ENCODE results near the gene ALDH1A2.

Gene ALDH1A2

DNA sequence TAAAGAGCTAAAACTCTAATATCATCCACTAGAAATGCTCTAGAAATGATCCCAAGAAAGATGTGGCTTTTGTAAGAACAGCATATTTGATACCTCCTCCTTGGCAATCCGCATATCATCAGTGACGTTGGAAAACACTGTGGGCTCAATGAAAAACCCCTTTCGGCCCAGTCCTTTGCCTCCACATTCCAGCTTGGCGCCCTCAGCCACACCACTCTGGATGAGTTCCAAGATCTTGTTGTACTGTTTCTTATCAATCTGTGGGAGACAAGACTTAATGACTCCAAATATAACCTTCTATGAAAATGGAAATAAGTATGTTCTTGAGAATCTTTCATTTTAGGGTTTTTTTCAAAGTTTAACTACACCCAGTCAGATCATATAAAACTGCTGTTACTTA is 103.6 kb downstream of the ALDH1A2 start:
- no peak overlapping the region for H3K27ac ChIP-seq (ENCODE audit: low read depth, low read length)
- H3K9me3 ChIP-seq (ENCODE audit: insufficient read depth, low read length): no peaks in the 10 kb centered on the region
- no peak overlapping the region for H3K4me3 ChIP-seq (ENCODE audit: insufficient read depth, low read length, poor library complexity, severe bottlenecking)
- no peak overlapping the region for H3K9ac ChIP-seq (ENCODE audit: low read length)
- no peaks in the 10 kb centered on the region for H3K36me3 ChIP-seq (ENCODE audit: low read length)
- no peaks in the 10 kb centered on the region for H3K79me2 ChIP-seq (ENCODE audit: insufficient read depth, low read length)
- no peak overlapping the region for H2AFZ ChIP-seq (ENCODE audit: low read depth, low read length, severe bottlenecking)
- no peaks in the 10 kb centered on the region for H3F3A ChIP-seq (ENCODE audit: insufficient read depth)
- TF ChIP-seq, protein P1, sequence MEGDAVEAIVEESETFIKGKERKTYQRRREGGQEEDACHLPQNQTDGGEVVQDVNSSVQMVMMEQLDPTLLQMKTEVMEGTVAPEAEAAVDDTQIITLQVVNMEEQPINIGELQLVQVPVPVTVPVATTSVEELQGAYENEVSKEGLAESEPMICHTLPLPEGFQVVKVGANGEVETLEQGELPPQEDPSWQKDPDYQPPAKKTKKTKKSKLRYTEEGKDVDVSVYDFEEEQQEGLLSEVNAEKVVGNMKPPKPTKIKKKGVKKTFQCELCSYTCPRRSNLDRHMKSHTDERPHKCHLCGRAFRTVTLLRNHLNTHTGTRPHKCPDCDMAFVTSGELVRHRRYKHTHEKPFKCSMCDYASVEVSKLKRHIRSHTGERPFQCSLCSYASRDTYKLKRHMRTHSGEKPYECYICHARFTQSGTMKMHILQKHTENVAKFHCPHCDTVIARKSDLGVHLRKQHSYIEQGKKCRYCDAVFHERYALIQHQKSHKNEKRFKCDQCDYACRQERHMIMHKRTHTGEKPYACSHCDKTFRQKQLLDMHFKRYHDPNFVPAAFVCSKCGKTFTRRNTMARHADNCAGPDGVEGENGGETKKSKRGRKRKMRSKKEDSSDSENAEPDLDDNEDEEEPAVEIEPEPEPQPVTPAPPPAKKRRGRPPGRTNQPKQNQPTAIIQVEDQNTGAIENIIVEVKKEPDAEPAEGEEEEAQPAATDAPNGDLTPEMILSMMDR (IDR thresholded peaks at IDR 0.05; ENCODE audit: insufficient read depth, low read length, poor library complexity, severe bottlenecking): no peak
- TF ChIP-seq EZH2phosphoT487 (conservative IDR thresholded peaks at IDR 0.05; ENCODE audit: low read length): no peak
- no peak overlapping the region for H3K4me2 ChIP-seq (ENCODE audit: low read depth, low read length, poor library complexity, severe bottlenecking)
- H4K20me1 ChIP-seq (ENCODE audit: low read depth, low read length): no peaks in the 10 kb centered on the region
- H3K9me2 ChIP-seq (replicated peaks; ENCODE audit: insufficient read depth, low read length): no peaks in the 10 kb centered on the region
- no peaks in the 10 kb centered on the region for H3K27me3 ChIP-seq (ENCODE audit: low read length)

DNA sequence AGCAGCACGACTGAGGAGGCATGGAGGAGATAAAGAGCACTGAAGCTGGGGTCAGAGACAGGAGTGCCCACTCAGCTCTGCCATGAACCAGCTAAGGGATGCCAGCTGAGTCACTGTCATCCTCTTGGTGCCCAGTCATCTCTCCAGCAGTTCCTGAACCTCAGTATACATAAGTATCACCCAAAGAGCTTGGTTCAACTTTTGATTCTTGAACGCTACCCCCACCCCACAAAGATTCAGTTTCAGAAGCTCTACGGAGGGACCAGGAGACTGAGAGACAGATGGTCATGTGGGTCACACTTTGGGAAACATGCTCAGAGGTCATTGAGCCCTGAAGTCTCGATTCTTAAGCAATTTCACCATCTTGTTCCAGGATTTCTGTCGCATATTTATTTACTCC is 108.4 kb downstream of the ALDH1A2 start:
- no peak overlapping the region for H3K4me3 ChIP-seq (ENCODE audit: insufficient read depth, low read length, poor library complexity, severe bottlenecking)
- no peak overlapping the region for H3K27ac ChIP-seq (ENCODE audit: low read depth, low read length)
- no peaks in the 10 kb centered on the region for H3K36me3 ChIP-seq (ENCODE audit: low read length)
- H2AFZ ChIP-seq (ENCODE audit: low read depth, low read length, severe bottlenecking): no peak overlapping the region
- H3F3A ChIP-seq (ENCODE audit: insufficient read depth): no peaks in the 10 kb centered on the region
- no peak overlapping the region for H3K9ac ChIP-seq (ENCODE audit: low read length)
- H3K79me2 ChIP-seq (ENCODE audit: insufficient read depth, low read length): no peaks in the 10 kb centered on the region
- H3K27me3 ChIP-seq (ENCODE audit: low read length): no peaks in the 10 kb centered on the region
- H4K20me1 ChIP-seq (ENCODE audit: low read depth, low read length): no peaks in the 10 kb centered on the region
- no peaks in the 10 kb centered on the region for H3K9me2 ChIP-seq (replicated peaks; ENCODE audit: insufficient read depth, low read length)
- TF ChIP-seq EZH2phosphoT487 (conservative IDR thresholded peaks at IDR 0.05; ENCODE audit: low read length): no peak
- TF ChIP-seq, protein P1 (IDR thresholded peaks at IDR 0.05; ENCODE audit: insufficient read depth, low read length, poor library complexity, severe bottlenecking): no peak
- H3K9me3 ChIP-seq (ENCODE audit: insufficient read depth, low read length): no peaks in the 10 kb centered on the region
- H3K4me2 ChIP-seq (ENCODE audit: low read depth, low read length, poor library complexity, severe bottlenecking): no peak overlapping the region

DNA sequence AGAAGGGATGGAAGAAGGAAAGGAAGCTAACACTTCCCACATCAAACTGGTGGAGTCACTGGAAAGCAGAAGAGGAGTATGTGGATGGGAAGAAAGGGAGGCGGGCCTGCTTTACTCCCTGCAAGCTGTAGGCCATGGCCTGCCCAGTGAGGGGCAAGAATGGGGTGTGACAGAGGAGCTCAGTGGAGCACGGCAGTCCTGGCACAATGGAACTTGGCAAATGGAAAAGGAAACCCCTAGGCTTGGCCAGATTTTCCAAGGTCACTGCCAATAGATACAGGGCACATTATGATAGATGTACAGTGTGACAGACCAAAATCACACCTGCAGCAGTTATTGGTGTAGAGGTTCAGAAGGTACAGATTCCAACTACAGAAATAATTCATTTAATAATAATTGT is 111.6 kb downstream of the ALDH1A2 start:
- Histone ChIP-seq H3K36me3 (ENCODE audit: low read length) (no peaks in the 10 kb centered on the region), H3K4me3 (ENCODE audit: insufficient read depth, low read length, poor library complexity, severe bottlenecking) (no peak overlapping the region), H3K27me3 (ENCODE audit: low read length) (no peaks in the 10 kb centered on the region), H3F3A (ENCODE audit: insufficient read depth) (no peaks in the 10 kb centered on the region), H3K4me2 (ENCODE audit: low read depth, low read length, poor library complexity, severe bottlenecking) (no peak overlapping the region), H3K9ac (ENCODE audit: low read length) (no peak overlapping the region), H3K79me2 (ENCODE audit: insufficient read depth, low read length) (no peaks in the 10 kb centered on the region), H3K27ac (ENCODE audit: low read depth, low read length) (no peak overlapping the region), H3K9me2 (replicated peaks; ENCODE audit: insufficient read depth, low read length) (no peaks in the 10 kb centered on the region), H2AFZ (ENCODE audit: low read depth, low read length, severe bottlenecking) (no peak overlapping the region), H4K20me1 (ENCODE audit: low read depth, low read length) (no peaks in the 10 kb centered on the region), H3K9me3 (ENCODE audit: insufficient read depth, low read length) (no peaks in the 10 kb centered on the region)
- no peak for TF ChIP-seq EZH2phosphoT487 (conservative IDR thresholded peaks at IDR 0.05; ENCODE audit: low read length)
- TF ChIP-seq, protein P1 (IDR thresholded peaks at IDR 0.05; ENCODE audit: insufficient read depth, low read length, poor library complexity, severe bottlenecking): no peak

Data from SU-DHL-6 (cell line).